NCI-H2081 (cell line): ENCODE data around the gene MYO5B.
"Not testable (repeated sequence)": the region's sequence is repeated elsewhere in the genome, so short reads cannot be mapped to it uniquely, and the experiment has no call there.

Experiments
- DNase-seq, 2 experiments: peaks; one replicate each; lab custom pipeline; 2025; lab: John Stamatoyannopoulos, UW

The MYO5B gene

DNA sequence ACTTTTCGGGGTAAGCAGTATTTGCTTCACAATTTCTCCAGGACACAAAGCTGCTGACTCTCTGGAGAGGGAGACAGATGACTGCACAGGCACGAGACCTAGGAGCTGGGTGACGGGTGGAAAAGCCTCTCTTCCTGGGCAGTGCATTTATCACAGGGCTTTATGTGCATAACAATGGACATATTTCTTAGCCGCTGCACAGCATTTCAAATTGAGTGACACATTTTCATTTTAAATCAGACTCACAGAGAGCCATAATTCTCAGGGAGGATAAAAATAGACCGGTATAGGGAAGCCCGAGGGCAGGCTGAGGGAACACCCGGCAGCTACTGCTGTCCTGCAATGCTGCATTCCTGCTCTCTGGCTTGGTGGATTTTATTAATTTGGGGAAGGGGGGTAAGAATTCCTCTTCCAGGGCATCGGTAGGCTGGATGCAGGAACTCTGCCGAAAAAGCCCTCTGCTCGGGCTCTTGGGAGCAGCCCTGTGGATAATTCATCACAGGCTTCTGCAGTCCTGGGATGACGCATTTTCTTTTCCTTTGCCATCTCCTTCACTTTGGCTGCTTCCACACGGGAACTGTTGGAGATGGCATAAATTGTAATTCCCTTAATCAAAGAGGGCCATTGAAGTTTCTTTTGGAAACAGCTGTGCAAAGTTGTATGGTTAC, 273.5 kb downstream of the MYO5B start:
- no peak for DNase-seq

DNA sequence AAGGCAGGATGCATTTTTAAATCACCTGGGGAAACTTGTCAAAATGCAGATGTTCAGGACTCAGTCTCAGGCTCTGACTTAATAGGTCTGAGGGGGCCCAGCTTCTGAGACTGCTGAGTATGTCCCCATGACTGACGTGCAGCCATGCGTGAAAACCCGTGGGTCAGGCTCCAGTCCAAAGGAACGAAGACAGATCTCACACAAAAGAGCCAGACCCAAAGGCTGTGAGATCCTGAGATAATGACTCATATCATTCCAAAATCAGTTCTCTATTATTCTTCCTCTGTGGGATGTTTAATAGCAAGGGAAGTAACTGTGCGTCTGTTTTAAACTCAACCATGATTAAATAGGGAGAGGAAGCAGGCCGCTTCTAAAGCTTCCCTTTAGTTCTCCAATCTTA, 274.2 kb downstream of the MYO5B start:
- DNase-seq, result no peak

DNA sequence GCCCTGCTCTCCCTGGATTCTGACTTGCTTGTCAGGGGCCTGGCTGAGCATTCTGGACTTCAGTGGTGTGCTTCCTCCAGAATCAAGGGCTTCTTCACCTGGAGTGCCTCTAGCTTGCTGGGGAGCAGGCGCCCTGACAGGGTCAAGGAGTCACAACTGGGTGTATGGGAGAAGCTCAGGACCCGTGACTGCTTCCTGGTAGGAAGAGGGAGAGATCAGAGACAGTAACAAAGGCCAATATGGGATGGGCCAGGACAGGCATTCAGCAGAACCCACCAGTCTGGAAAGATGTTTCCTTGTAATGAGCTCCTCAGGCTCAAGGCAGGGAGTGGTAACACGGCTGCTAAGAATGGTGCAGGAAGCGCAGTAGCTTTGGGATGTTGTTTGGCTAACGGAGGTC, 277.2 kb downstream of the MYO5B start:
- no peak for DNase-seq

DNA sequence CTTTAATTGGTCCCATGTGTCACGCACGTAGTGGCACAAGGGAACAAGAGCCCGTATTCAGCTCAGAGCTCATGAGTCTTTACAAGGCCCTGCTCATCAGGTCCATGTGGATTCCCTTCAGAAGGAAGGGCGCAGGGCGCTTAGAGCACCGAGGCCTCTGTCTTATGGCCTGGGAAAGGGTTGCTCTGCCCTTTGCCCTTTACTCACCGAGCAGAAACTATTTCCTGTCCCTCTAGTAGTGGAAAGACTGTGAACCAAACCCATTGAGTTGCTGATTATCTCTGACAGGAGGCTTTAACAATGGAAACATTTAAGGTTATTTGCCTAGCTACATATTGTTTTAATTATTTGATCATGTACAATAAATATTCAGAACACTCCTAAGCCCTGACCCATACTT, 279.6 kb downstream of the MYO5B start:
- no peak for DNase-seq

DNA sequence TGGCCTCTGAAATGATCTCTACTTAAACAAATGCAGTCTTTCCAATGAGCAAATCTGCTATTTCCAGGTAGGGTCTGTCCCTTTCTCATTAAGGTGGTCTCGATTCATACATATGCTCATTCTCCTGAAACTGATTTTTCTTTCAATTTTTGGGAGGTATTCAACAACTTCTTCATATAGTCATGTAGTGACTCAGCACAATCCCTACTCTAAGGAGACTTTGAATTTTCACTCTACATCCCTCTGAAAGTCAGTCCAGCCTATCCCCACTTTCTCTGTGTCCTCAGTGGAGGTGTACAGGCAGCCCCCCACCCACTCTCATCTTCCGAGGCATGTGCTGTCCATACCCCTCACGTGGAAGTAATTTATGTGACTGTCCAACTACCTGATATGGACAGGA, 281.7 kb downstream of the MYO5B start:
- DNase-seq, result no peak

DNA sequence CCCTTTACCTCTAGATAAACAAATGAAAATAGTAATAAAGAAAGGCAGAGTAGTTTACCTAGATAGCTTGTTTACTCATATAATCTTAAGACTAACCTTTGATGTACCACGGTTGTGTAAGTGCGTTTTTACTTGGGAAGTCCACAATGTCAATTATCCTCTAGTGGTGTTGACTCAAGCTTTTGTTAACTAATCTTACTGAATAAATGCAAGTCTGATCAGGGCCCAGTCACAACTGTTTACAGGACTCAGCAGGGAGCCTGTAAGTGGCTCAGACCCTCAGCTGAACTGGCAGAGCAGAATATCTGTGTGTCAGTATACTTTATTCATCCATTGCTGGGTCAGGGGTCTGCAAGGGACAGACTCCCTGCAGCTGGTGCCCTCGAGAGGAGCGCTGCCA, 283.5 kb downstream of the MYO5B start:
- DNase-seq, result peak in 1 of 2 experiments; percentile 53

DNA sequence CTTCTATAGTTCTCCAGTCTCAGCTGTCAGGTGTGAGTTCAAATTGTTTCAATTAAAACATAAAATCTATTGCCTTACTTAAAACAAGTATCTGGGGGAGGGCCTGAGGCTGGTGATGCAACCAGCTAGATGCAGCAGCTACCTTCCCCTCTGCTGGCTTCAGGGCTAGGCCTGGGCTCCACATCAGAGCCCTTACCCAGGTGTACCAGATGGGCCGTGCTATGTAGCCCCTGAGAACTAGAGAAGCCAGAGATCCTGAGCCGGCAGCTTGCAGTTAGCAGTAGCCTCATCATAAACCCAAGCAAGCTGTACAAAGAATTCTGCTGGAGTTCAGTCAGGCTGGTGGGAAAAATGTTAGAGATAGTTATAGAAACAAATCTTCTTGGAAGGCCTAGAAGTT, 284.0 kb downstream of the MYO5B start:
- no peak for DNase-seq

DNA sequence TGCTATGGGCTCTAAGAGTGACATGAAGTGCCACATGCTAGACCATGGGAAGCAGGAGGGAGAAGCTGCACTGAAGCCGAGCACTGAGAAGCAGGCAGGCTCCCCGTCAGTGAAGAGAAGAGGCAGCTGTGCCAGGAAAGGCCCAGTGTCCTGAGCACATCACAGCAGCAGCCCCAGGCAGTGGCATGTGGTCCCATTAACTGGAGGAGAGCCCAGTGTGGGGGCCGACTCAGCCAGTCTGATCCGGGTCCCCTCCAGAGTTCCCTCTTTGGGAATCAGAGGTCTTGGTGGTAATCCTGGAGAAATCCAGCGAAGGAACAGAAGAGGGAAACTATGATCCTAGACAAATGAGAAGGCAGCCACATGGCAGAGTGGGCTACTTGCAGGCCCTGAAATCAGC, 284.9 kb downstream of the MYO5B start:
- DNase-seq, result no peak

DNA sequence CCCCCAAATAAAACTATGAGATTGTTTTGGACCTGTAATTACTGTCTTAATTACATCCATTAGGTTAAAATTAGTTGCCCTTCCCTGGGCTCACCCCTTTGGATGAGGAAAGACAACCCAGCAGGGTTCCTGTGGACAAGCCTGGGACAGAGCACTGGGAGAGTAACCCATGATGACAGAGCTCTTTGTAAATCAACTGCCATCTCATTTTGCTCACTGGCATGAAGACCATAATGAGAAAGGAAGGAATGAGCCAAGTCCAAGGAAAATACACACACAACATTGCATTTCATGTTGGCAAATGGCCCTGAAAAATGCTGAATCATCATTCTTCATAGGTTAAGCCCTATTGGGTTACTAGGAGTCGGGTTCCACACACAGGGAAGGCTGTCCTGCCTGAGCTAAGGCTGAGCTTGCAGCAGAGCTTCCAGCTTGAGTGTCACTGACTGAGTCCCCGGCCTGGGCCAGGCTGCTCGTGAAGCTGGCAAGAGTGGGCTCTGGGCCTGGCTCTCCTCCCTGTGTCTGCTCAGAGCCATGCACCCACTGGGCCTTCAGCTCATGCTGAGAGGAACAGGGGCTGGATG, 287.5 kb downstream of the MYO5B start:
- peak in 1 of 2 experiments; percentile 51 for DNase-seq

DNA sequence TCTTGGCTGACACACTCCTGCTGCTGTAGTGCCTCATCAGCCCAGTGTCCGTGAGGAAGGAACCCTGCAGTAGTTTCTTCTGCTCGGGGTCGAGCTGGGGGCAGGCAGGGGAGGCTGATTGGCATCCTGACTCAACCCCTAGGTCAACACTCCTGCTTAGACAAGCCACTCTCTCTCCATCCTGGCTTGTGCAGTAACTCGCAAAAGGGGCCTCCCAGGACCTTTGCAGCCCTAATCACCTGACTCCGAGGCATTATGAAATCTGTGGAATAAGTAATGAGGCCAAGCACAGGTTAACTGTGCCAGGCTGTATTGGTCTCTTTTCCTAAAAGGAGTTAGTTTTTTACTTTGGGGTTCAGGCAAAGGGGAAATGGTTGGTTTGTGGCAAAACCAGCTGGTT, 289.2 kb downstream of the MYO5B start:
- DNase-seq, result no peak

DNA sequence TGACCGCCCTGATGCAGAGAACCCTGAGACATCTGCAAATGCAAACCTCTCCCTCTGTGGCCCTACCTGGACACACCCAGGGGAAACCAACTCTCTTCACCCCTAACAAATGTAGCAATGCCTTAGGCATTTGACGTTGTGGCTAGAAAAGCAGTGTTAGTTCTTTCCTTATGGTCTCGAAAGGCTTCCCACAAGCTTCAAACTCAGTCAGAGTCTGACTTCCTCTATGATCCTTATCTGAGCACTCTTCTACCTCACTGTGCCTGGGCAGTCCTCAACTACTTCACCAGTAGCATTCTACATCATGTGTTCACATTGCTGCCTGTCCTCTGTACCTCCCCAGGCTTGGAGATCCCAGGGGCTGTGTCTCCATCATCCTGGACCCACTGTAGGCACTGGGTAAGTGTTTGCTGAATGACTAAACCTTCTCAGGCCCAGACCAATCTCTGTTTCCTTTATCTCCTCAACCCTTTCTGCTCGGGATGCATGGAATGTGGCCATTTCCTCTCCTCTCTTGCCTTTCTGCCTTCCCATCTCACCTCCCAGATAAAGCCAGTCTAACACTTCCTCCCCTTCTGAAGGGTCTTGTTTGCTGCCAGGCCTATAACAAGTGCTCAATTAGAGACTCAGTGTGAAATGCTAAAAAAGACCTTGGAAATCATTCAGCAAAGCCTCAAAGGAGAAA, 289.9 kb downstream of the MYO5B start:
- no peak for DNase-seq

DNA sequence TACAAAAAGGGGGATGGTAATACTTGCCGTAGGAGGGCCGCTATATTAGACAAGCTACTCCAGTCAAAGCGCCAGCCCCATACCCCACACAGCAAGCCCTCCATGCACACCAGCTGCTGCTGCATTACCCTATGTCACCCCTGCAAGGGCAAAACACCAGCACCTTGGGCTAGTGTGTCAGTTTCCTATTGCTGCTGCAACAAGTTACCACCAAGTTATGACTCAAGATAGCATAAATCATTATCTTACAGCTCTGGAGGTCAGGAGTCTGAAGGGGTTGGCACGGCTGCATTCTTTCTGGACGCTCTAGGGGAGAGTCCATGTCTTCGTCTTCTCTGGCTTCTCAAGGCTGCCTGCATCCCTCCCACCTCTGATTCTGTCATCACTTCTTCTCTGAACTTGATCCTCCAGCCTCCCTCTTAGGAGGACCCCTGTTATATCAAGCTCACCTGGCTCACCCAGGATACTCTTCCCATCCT, 293.0 kb downstream of the MYO5B start:
- DNase-seq, result no peak

DNA sequence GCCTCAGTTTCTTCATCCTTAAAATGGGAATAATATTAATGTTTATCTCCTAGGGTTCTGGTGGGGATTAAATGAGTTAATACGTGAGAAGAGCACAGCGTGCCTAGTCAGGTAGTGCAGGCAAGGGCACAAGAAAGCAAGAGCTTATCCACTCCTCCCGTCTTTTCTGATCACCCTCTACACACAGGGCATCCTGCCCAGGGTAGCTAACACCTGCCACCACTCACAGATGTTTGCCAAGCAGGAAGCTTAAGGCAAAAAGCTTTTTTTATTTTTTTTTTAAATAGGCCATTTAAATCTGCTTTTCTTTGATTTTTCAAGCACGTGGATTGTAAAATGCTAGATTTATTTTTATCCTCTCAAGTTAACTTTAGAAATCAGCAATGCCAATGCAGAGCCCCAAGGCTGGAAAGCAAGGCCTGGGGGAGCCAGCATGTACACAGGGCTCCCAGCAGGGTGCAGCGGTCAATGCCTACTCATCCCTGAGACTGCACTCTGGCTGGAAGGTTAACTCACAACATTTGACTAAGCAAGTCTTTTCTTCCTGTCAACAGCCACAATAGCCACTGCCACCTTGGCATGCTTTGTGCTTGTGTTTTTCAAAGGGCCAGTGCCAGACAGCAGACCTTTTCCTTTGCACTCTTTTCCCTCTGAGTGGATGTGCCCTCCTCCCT, 295.2 kb downstream of the MYO5B start:
- DNase-seq, result peak; percentile 42 to 70

DNA sequence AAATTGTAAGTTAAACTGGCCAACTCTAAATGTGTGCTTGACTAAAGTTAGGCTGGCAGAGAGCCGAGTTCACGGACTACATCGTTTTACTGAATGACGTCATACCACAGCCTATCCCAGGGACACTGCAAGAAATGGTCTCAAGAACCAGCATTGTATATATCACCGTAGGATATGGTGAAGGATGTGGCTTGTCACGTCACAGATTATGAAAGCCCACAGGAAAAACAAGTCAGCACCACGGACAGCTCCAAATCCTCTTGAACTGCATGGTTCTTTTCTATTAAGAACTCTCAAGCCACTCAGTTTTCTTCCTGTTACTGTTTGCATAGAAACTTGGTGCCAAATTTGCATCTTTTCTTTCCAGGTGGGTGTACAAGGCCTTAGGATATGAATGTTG, 296.5 kb downstream of the MYO5B start:
- DNase-seq, result no peak

DNA sequence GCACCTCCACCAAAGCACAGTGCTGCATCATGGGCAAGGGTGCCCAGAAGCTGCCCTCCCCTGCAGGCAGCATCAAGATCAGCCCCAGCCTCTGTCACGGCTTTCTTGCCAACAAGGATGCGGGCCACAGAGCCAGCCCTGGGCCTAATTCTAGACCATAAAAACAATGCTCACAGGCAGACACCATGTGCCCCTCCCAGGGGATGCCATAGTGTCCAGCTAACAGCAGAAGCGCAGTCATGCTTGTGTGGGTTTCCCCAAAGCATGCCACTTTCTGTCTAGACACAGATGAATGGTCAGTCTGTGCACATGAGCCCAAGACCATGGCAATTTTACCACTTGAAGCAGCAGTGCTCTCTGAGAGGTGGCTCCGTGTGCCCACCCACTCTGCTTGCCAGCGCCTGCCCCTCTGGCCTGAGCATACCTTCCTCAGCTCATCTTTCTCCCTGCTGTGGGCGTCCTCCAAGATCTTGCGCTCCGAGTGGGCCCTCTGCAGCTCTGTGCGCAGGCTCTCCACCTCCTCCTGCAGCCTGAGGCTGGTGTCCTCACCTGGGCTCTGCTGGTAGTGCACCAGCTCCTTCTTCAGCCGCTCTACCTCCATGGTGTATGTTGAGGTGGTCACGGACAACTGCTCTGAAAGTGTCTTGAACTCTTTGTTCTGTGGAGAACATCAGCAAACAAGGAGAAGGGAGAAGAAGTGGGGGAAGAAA, 300.3 kb downstream of the MYO5B start:
- DNase-seq, result no peak

DNA sequence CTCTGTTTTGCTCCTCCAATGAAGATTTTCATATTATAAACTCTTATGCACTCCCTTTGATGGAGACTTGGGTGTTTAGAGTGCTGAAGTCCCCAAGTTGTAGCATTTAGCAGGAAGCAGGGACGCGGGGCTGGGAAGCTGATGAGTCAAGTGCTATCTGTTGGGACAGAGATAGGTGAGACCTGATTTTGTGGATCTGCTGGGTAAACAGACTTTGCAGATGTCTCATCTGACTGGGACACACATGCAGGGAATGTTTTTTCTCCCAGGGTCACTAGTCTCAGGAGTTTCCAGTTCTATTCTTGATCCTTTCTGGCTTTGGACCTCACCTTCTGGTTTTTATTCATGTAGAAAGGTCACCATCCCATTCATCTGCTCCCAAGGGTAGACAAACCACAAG, 301.9 kb downstream of the MYO5B start:
- DNase-seq, result no peak

DNA sequence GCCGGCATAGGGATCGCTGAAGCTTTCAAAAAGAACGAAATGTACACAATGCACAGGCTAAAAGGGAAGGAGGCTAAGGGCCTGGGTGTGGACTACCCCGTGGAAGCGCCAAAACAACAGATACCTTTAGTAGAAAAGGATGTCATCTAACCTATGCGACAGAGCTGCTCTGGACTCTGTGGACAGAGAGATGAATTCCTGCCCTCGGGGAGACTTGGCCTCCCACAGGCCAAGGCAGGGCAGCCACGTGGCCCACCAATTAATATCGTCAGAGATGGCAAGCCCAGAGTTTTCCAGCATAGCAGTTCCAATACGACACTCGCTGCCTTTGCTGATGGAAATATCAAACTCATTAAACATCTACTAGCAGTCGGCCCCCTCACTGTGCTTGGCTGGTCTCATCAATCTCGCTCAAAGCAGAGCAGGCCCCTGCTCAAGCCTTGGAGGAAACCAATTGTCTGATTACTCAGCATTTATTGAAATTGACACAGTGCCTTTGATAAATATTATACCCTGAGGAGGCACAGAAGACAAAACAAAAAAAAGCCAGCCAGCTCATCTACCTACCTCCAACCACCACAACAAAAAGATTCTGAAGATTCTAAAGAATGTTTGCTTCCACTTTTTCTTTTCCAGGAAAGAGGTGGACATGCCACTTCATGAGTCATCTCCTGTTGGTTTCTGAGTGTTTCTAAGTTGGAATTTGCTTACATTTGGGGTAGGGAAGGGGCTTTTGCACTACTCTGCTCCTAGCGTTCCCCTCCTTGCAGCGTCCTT, 302.6 kb downstream of the MYO5B start:
- DNase-seq, result no peak

DNA sequence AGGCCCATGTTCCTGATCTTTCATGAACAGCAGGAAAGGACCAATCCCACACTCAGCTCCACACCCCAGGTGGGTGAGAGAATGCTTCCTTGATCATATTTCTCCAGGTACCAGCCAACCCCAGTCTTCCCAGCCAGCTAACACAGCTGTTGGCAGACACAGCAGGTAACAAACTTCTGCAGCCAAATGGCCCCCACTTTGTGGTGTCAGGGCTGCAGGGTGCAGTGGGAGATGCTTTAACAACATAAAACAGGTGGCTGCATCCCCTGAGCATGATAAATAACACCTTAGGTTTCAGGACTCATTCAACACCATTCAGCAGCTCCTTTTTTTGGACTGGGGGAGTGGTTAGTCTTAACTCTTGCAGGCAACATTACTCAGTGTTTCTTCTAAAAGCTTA, 304.9 kb downstream of the MYO5B start:
- peak; percentile 34 to 79 for DNase-seq

DNA sequence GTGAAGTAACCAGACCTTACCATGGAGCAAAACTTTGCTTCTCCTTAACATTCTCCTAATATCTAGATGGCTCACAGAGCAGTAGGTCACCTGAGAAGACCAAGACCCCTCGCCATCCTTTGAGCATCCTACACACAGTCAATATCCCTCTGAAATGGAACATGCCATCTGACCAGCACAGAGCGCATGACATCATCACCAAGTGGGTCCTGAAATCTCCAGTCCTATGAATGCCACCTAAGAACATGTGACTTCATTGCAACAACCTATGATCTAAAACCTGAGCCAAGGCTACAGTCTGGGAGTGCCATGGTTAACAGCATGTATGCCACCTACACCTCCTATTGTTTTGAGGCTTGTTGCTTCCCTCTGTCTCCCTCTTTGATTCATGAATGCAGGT, 305.4 kb downstream of the MYO5B start:
- DNase-seq, result not testable (repeated sequence)

DNA sequence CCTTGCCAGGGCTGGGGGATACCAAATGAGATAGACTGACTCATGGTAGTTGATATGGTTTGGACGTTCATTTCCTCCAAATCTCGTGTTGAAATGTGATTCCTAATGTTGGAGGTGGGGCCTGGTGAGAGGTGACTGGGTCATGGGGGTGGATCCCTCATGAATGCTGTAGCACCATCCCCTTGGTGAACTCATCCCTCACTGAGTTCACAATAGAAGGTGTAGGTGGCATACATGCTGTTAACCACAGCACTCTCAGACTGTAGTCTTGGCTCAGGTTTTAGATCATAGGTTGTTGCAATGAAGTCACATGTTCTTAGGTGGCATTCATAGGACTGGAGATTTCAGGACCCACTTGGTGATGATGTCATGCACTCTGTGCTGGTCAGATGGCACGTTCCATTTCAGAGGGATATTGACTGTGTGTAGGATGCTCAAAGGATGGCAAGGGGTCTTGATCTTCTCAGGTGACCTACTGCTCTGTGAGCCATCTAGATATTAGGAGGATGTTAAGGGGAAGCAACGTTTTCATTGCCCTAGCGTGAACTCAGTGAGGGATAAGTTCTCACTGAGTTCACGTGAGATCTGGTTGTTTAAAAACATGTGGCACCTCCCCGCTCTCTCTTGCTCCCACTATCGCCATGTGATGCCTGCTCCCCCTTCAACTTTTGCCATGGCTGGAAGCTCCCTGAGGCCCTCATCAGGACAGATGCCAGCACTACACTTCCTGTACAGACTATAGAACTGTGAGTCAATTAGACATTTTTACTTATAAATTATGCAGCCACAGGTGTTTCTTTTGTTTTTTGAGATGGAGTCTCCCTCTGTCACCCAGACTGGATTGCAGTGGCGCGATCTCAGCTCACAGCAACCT, 307.8 kb downstream of the MYO5B start:
- DNase-seq, result no peak
